H1 (cell line): ENCODE results near the gene CAPN11. TPM values are rescaled to one million over a fixed set of nuclear protein-coding genes. Genes with fewer than 3 reads are reported as not detected.

Experiments
- ATF2 ChIP-seq: IDR thresholded peaks from 2 replicates; pipeline ENCODE4 v1.6.1; 2012; ENCODE audit warnings: low read length, inconsistent platforms
- BRCA1 ChIP-seq: IDR thresholded peaks from 2 replicates; pipeline ENCODE4 v1.6.1; 2012; ENCODE audit warnings: low read depth, low read length, improper control_type of control experiment
- CBX8 ChIP-seq: fragments of 300-800, 300-1000 bp; sonication (generic); IDR thresholded peaks from 2 replicates; pipeline ENCODE4 v1.7.1; 2016; ENCODE audit warnings: low read depth, low read length, borderline replicate concordance
- CHD2 ChIP-seq: IDR thresholded peaks from 2 replicates; pipeline ENCODE4 v1.6.1; 2012; ENCODE audit warnings: low read length, improper control_type of control experiment
- CHD7 ChIP-seq: fragments of 300-600 bp; sonication (generic); IDR thresholded peaks from 2 replicates; pipeline ENCODE4 v1.7.1; 2012; ENCODE audit warnings: low read length, moderate library complexity, mild to moderate bottlenecking, inconsistent platforms; ENCODE audit not compliant: insufficient replicate concordance
- NRF1 ChIP-seq: IDR thresholded peaks from 2 replicates; pipeline ENCODE4 v1.6.1; 2011; ENCODE audit warnings: mild to moderate bottlenecking, low read depth, low read length, improper control_type of control experiment
- RBBP5 ChIP-seq: IDR thresholded peaks from 2 replicates; pipeline ENCODE4 v1.7.1; 2012; ENCODE audit warnings: low read depth, mild to moderate bottlenecking, inconsistent platforms, low read length, moderate library complexity, borderline replicate concordance
- RFX5 ChIP-seq: IDR thresholded peaks from 2 replicates; pipeline ENCODE4 v1.6.1; 2011; ENCODE audit warnings: low read depth, low read length, improper control_type of control experiment, borderline replicate concordance
- polyA plus RNA-seq, 7 experiments: library from polyadenylated mRNA; depleted of rRNA in 3 of 7; stranded (reverse) in 5 of 7; unstranded in 2 of 7; fragments of >200 nt in 5 of 7; fragments of 200-250 nt in 2 of 7; gene quantifications; 1 replicate in 5 of 7; 2 replicates in 1 of 7; 4 replicates in 1 of 7; pipeline versions ENCODE4 v1.2.1 to v1.2.3, GENCODE V29; 2011 to 2013; ENCODE audit warnings: missing spikeins in 2 of 7, mixed read lengths in 2 of 7
- total RNA-seq: library from RNA; stranded (reverse); fragmentation: NEBNext Ultra II Directional; extraction: Animal tissue kit (Norgen Biotek cat#: 25700); gene quantifications from 2 replicates; pipeline ENCODE4 v1.2.1, GENCODE V29; 2021

Gene CAPN11
- total and polyA plus RNA-seq, 2 of the 8 experiments (the other 6 are each of a cell fraction or from before 2014, with no cell fraction given) = 0.95 to 0.97 TPM

GRCh38 chr6:44133981-44134711 is 24.5 kb upstream of the CAPN11 start (continued):
- TF ChIP-seq CHD7 (no peak), RFX5 (no peak), CHD2 (no peak), BRCA1 (no peak), RBBP5 (no peak), CBX8 (no peak), ATF2 (no peak), NRF1 (no peak)
